NCI-H1417 treated with DMSO at 0.1 percent for 48 hours (cell line): ENCODE data around the gene AMIGO2.
A peak's percentile ranks its signal among the peaks of the same experiment; 100 is the strongest.

Experiments used
- DNase-seq: peaks from one replicate; lab custom pipeline; 2025; lab: John Stamatoyannopoulos, UW

Gene AMIGO2

DNA sequence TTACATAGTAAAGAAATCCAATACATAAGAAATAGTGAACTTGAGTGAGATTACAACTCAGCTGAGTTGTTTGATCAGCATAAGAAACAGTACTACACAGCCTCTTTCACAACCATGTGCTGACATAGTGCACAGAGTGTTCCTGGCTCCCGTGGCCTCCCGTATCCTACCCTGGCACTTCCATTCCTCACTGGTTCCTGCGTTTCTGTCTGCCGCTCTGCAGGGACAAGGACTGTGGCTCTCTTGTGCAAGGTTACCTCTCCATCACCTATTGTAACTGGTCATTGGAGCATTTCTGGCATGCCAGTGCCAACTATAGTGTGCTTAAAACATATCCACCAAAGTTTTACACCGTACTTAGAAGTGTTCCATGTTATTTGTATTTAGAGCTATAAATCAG, 46.7 kb downstream of the AMIGO2 start:
- DNase-seq: no peak

GRCh38 chr12:47032644-47033043, 47.1 kb downstream of the AMIGO2 start:
- peak; percentile 8 for DNase-seq

DNA sequence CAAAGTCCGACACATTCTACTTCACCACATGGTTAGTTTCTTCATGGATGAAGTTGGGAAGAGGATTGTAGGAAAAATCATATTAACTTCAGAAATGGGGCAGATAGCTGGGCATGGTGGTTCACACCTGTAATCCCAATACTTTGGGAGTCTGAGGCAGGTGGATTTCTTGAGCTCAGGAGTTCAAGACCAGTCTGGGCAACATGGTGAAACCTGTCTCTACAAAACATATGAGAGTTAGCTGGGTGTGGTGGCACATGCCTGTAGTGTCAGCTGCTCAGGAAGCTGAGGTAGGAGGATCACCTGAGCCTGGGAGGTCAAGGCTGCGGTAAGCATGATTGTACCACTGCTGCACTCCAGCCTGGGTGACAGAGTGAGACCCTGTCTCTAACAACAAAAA, 49.9 kb downstream of the AMIGO2 start:
- DNase-seq: no peak

DNA sequence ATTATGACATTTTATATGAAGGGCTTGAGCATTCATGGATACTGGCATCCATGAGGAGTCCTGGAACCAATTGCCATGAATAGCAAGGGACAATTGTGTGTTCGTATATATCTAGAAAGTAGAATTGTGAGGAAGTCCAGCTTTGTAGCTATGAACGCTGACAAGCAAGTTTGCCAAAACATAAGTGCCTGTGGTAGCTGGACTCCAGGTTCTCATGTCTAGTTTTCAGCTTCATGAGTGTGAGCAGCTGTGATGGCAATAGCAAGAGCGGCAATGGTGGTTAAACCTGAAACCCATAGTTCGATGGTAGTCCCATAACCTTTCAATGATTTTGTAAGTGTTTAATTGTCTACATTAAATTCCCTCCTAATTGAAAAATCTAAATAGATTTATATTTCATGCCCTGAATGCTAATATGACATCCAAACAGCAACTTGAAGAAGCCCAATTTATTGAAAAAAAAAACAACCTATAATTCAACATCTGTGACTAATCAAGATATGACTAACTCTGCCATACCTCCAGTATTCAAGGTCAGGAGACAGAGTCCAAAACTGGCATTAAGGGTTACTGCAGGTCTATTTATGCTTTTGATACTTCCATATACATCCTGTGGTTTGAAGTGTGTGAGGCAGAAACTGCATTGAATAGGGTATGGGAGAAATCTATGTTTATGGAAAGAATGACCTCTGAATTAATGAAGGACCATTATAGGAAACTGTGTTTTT, 50.6 kb downstream of the AMIGO2 start:
- no peak for DNase-seq

GRCh38 chr12:47028186-47028585, 51.6 kb downstream of the AMIGO2 start:
- no peak for DNase-seq
